ENCODE measurements around the gene EVI5L.
"Not testable (repeated sequence)": the region's sequence is repeated elsewhere in the genome, so short reads cannot be mapped to it uniquely, and the experiment has no call there.

Gene EVI5L

GRCh38 chr19:7848779-7849457 is 18.9 kb downstream of the EVI5L start:
- DNase-seq, result peak in 1 of 2 donors; percentile 38

DNA sequence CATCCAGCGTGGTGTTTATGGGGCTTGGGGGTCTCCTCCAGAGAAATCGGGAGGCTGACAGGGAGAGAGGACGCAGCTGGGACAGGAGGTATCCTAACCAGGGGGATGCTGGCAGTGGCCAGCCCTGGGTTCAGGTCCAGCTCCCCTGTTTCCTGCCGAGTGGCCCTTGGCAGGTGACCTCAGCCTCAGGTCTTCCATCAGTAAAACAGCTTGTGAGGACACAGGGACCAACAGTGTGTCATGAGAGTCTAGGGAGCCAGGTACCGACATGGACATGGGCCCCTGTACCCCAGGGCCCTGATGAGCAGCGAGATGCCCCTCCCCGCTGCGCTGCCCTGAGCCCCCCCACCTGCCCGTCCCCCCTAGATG is 19.6 kb downstream of the EVI5L start:
- DNase-seq, result no peak

- DNase-seq, result no peak
Measured at GRCh38 chr19:7850000-7850813, 20.2 kb downstream of the EVI5L start.

GRCh38 chr19:7850945-7851622 is 21.1 kb downstream of the EVI5L start:
- DNase-seq, result no peak

- DNase-seq, result peak; percentile 88 to 90
Measured at GRCh38 chr19:7851623-7852500, 21.8 kb downstream of the EVI5L start.

DNA sequence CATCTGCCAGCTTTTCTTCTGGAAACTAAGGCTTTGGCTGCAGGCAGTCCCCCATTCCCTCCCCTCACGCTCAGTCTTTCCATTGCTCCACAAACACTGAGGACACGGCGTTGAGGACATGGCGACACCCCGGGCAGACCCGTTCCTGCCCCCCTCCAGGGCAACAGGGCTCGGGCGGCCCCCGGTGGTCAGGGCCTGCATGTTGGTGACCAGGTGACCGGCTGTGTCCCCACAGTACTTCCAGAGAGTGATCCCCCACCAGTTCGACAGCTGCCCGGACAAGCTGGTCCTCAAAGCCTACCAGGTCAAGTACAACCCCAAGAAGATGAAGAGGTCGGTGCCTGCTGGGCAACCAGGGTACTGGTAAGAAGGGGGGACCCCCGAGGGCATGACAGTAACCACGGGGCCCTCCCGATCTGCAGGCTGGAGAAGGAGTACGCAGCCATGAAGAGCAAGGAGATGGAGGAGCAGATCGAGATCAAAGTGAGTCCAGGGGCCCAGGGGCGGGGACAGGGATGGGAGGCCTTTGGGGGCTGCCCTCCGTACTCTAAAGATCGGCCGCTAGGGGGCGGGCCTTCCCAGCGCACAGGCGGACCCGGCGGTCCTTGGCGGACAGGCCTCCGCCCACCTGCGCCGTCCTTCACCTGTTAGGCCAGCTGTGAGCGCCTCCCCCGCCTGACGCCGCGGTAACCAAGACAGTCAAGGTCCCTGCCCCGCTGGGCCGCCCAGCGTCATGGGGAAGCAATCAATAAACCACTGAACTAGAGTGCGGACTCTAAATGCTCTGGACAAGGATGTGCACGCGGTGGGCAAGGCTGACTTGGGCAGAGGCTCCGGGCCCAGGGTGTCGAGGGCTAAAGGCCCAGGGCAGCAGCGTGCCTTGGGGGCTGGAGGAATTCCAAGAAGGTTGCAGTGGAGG is 23.1 kb downstream of the EVI5L start:
- DNase-seq, result peak; percentile 19 to 59

- DNase-seq, result no peak
Measured at GRCh38 chr19:7853770-7854128, 23.7 kb downstream of the EVI5L start.

- DNase-seq, result no peak
Measured at GRCh38 chr19:7855426-7856108, 25.5 kb downstream of the EVI5L start.

GRCh38 chr19:7856109-7856591 is 26.1 kb downstream of the EVI5L start:
- no peak for DNase-seq

DNA sequence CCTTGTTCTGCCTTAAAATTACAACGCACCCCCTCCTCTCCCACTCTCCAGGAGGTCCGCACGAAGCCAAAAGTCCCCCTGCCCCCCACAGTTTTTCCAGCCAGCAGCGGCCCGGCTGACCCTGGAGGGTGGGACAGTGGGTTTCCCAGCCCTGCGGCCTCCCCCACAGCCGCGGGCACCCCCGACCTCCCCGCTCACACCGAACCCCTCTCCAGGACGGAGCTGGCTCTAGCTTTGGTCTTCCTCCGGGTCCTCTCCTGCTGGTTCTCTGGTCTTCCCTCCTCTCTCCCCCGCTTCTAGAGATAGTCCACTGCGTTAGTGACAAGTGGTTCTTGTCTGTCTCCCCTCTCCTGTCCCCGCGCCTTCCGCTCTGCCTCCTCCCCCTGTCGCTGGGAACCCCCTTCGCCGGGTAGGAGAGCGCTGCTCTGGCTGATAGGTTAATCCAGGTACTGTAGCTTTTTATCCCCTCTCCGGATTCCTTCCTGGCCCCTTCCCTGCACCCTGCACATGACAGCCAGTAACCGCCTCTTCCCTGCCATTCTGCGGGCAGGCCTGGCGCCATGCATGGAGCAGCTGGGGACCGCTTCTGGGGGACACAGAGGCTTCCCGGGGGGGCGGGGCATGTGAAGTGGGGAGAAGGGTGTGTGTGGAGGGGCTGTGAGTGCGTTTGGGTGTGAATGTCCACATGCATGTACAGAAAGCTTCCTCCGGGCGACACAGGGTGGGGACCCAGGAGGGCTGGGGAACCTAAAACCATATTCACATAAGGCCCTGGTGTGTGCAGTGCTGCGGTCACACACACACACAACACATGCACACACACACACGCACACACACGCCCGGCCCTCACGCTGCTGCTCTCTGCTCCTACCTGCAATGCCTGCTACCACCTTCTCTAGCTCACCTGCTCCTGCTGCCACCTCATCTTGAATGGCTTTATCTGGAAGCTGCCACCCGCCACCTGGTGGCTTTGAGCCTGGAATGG is 27.0 kb downstream of the EVI5L start:
- no peak for DNase-seq

- DNase-seq, result no peak
Measured at GRCh38 chr19:7857727-7858108, 27.7 kb downstream of the EVI5L start.

- DNase-seq, result no peak
Measured at GRCh38 chr19:7858109-7858770, 28.2 kb downstream of the EVI5L start.

- not testable (repeated sequence) for DNase-seq
Measured at GRCh38 chr19:7859087-7859486, 29.1 kb downstream of the EVI5L start.

GRCh38 chr19:7859831-7860713 is 30.1 kb downstream of the EVI5L start:
- DNase-seq, result no peak

DNA sequence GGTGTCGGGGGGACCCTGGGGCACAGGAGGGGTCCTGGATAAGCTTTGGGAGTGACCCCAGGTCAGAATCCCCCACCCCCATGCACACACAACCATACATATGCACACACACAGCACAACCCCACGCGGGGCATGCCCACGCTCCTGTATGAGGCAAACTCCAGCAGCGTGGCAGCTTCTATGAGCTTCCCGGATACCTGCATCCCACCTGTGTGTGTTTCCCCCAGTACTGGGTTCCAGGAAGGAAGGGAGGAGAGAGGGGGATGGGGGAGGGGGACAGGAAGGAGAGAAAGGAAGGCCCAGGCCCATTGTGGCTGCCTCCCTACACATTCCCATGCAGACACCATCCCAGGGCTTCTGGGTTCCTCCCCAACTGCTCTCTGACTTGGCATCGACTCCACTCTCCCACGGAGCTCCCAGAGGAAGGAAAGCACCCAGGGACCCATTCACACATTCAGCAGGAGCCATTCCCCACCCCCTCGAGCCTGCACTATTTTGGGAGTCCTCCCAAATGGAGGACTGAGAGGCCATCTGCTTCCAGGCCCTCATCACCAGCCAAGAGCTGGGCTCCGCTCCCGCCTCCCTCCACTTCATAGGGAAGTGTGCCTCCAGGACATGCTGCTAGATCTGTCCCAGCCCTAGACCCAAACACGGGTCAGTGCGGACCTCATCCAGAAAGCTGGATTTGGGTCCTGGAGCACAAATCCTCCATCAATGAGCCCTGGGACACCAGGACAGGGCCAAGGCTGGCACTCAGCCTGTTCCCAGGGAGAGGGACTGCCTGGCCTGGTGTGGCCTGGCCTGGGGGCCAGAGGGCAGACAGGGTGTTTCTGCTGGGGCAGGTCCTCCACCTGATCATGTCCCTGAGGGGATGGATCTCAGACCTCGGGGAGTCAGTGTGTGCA is 30.9 kb downstream of the EVI5L start:
- peak in 1 of 2 donors; percentile 43 for DNase-seq

DNA sequence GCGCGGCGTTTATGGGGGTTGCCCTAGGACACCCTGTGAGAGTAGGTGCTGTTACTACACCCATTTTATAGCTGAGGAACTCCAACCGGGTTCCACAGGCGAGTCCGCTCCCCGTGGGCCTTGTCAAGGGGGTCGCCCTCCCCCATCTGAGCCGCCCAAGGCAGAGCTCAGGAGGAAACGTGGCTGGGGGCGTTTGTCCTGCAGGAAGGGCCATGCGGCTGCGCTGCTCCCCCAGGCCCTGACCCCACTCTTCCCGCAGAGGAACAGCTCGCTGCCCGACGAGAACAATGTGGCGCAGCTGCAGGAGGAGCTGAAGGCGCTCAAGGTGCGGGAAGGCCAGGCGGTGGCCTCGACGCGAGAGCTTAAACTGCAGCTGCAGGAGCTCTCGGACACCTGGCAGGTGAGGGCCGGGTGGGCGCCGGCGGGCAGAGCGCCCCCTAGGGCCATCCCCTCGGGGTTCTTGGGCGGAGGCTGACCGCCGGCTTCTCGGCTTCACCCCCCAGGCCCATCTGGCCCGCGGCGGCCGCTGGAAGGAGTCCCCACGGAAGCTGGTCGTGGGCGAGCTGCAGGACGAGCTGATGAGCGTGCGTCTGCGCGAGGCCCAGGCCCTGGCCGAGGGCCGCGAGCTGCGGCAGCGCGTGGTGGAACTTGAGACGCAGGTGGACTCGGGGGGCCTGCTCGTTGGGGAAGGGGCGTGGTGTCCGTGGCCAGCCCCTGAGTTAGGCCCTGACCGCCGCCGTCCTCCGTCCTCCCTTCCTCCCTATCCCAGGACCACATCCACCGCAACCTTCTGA is 31.8 kb downstream of the EVI5L start:
- no peak for DNase-seq

All from hippocampal formation (tissue), 2 donors.